ENCODE data around the gene ARHGAP27.

DNA sequence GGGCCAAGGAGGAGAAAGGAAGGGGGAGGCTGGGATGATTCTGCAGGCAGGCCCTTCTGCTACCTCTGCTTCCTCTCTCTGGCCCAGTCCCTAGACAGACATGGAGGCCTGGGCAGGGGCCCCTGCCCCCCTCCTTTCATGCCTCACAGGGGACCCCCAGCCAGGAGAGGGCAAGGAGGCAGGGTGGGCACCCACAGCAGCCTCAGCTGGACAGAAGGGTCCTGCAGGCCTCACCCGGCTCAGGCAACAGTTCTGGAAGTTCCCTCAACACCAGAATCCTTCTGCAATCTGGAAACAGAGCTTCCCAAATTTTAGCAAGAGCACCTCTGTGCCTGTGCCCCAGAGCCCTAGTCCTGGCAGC, 8.7 kb downstream of the ARHGAP27 start:
- TF ChIP-seq, protein P1, sequence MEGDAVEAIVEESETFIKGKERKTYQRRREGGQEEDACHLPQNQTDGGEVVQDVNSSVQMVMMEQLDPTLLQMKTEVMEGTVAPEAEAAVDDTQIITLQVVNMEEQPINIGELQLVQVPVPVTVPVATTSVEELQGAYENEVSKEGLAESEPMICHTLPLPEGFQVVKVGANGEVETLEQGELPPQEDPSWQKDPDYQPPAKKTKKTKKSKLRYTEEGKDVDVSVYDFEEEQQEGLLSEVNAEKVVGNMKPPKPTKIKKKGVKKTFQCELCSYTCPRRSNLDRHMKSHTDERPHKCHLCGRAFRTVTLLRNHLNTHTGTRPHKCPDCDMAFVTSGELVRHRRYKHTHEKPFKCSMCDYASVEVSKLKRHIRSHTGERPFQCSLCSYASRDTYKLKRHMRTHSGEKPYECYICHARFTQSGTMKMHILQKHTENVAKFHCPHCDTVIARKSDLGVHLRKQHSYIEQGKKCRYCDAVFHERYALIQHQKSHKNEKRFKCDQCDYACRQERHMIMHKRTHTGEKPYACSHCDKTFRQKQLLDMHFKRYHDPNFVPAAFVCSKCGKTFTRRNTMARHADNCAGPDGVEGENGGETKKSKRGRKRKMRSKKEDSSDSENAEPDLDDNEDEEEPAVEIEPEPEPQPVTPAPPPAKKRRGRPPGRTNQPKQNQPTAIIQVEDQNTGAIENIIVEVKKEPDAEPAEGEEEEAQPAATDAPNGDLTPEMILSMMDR (CRISPR knock-in tag; IDR thresholded peaks at IDR 0.05) = no peak
- TF ChIP-seq, protein P2, sequence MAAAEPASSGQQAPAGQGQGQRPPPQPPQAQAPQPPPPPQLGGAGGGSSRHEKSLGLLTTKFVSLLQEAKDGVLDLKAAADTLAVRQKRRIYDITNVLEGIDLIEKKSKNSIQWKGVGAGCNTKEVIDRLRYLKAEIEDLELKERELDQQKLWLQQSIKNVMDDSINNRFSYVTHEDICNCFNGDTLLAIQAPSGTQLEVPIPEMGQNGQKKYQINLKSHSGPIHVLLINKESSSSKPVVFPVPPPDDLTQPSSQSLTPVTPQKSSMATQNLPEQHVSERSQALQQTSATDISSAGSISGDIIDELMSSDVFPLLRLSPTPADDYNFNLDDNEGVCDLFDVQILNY (CRISPR knock-in tag; conservative IDR thresholded peaks at IDR 0.05) = no peak
- no peak for TF ChIP-seq EP300 (IDR thresholded peaks at IDR 0.05; ENCODE audit: low read depth in 2 of 2, low read length in 2 of 2)
- no peak for TF ChIP-seq EP300 (CRISPR knock-in tag; IDR thresholded peaks at IDR 0.05; ENCODE audit: borderline replicate concordance)
- no peak for TF ChIP-seq HOXA7 (CRISPR knock-in tag; IDR thresholded peaks at IDR 0.05)
- TF ChIP-seq MLLT10 (CRISPR knock-in tag; IDR thresholded peaks at IDR 0.05) = no peak
- TF ChIP-seq, protein P3, sequence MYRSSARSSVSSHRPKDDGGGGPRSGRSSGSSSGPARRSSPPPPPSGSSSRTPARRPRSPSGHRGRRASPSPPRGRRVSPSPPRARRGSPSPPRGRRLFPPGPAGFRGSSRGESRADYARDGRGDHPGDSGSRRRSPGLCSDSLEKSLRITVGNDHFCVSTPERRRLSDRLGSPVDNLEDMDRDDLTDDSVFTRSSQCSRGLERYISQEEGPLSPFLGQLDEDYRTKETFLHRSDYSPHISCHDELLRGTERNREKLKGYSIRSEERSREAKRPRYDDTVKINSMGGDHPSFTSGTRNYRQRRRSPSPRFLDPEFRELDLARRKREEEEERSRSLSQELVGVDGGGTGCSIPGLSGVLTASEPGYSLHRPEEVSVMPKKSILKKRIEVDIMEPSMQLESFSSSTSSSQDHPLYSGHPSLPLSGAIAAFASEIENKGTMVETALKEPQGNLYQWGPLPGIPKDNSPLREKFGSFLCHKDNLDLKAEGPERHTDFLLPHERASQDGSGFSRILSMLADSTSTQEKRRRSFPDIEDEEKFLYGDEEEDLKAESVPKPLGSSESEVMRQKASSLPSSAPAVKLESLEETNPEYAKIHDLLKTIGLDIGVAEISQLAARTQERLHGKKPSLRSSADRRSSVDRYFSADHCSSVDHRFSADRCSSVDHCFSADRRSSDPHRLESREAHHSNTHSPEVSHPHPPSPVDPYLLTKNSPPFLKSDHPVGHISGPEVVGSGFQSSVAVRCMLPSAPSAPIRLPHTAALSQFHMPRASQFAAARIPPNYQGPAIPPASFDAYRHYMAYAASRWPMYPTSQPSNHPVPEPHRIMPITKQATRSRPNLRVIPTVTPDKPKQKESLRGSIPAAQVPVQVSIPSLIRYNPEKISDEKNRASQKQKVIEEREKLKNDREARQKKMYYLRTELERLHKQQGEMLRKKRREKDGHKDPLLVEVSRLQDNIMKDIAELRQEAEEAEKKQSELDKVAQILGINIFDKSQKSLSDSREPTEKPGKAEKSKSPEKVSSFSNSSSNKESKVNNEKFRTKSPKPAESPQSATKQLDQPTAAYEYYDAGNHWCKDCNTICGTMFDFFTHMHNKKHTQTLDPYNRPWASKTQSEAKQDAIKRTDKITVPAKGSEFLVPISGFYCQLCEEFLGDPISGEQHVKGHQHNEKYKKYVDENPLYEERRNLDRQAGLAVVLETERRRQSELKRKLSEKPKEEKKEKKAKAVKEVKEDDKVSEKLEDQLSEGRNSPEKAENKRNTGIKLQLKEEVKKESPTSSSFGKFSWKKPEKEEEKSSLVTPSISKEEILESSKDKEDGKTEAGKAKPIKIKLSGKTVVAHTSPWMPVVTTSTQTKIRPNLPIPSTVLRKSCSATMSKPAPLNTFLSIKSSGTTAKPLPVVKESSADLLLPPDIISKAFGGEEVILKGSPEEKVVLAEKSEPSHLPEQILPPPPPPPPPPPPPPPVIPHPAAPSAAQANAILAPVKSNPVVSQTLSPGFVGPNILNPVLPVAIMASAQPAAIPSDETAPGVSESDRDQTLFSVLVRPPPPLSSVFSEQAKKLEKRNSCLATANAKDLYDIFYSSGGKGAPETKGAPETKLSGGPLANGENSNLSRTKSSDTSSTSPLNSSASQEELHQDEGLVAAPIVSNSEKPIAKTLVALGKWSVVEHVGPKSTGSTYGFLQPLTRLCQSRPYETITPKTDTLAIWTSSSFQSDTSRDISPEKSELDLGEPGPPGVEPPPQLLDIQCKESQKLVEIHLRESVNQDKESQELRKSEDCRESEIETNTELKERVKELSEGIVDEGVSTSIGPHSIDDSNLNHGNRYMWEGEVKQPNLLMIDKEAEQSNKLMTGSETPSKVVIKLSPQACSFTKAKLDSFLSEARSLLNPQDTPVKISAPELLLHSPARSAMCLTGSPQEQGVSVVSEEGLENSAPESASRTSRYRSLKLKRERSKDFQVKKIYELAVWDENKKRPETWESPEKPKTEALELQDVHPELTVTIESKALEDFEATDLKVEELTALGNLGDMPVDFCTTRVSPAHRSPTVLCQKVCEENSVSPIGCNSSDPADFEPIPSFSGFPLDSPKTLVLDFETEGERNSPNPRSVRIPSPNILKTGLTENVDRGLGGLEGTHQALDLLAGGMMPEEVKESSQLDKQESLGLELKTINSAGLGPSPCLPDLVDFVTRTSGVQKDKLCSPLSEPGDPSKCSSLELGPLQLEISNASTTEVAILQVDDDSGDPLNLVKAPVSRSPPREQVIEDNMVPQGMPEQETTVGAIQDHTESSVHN (CRISPR knock-in tag; IDR thresholded peaks at IDR 0.05) = no peak
- TF ChIP-seq THYN1 (CRISPR knock-in tag; IDR thresholded peaks at IDR 0.05; ENCODE audit: borderline replicate concordance, low read depth) = no peak
- TF ChIP-seq, protein P4, sequence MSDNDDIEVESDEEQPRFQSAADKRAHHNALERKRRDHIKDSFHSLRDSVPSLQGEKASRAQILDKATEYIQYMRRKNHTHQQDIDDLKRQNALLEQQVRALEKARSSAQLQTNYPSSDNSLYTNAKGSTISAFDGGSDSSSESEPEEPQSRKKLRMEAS (IDR thresholded peaks at IDR 0.05) = no peak
- no peak for TF ChIP-seq ZNF841 (CRISPR knock-in tag; IDR thresholded peaks at IDR 0.05; ENCODE audit: borderline replicate concordance)

Measured in HepG2 (cell line).